HepG2 (cell line): ENCODE results near the gene P3H3. TPM values are rescaled to one million over a fixed set of nuclear protein-coding genes. Genes with fewer than 3 reads are reported as not detected.

ENCODE experiments used
- ATAC-seq: fragments of 200-7000 bp; cut with Tn5 transposase; 3 replicates; pipeline ENCODE4 v1.9.1; 2020; ENCODE audit warnings: mild to moderate bottlenecking, moderate library complexity
- BruUV-seq: library from RNA; stranded (reverse); fragments of 400-500 nt; replicated peaks from 2 replicates; lab custom pipeline; 2021; lab: Mats Ljungman, UMichigan
- CTCF ChIA-PET: fragments of 300-600 bp; formaldehyde crosslinking; extraction: SDS; loops from one replicate; lab custom pipeline; 2021; ENCODE audit warnings: low total read pairs, inconsistent platforms, low intra/inter-chr PET ratio; lab: Yijun Ruan, JAX
- POLR2A ChIA-PET: fragments of 350-600 bp; sonication (Branson Sonifier 250); formaldehyde crosslinking; loops from one replicate; lab custom pipeline; 2020; ENCODE audit warnings: antibody characterized with exemption, inconsistent platforms; lab: Yijun Ruan, JAX
- DNase-seq: peaks from one replicate; pipeline ENCODE4 v3.0.0-alpha.2; 2015; ENCODE audit warnings: low spot score
- FAIRE-seq: peaks from 3 replicates; lab custom pipeline; 2011; peaks lifted over from hg19 to GRCh38; lab: Jason Lieb, UNC
- H2AFZ ChIP-seq: one replicate; pipeline ENCODE4 v1.6.1; 2011; ENCODE audit warnings: low read length, inconsistent platforms
- H3K27ac ChIP-seq: fragments of 300-600 bp; 3 replicates; pipeline ENCODE4 v1.8.0; 2011; ENCODE audit warnings: mixed run types, mild to moderate bottlenecking, mixed read lengths, low read length, inconsistent platforms; ENCODE audit not compliant: insufficient read depth; ENCODE audit errors: extremely low read length
- H3K27me3 ChIP-seq, 2 experiments: fragments of 200-600 bp in 1 of 2; 2 replicates in 1 of 2; 3 replicates in 1 of 2; pipeline versions ENCODE4 v1.6.0 to v1.8.0; 2011; ENCODE audit warnings: low read length in 2 of 2, mild to moderate bottlenecking in 2 of 2, moderate library complexity in 2 of 2, inconsistent platforms in 1 of 2; ENCODE audit not compliant: insufficient read depth in 2 of 2, control insufficient read depth in 1 of 2
- H3K36me3 ChIP-seq, 2 experiments: fragments of 200-600 bp in 1 of 2; replicated peaks in 1 of 2; 2 replicates in 1 of 2; 3 replicates in 1 of 2; pipeline versions ENCODE4 v1.5.1 to v1.8.0; 2011; ENCODE audit warnings: low read length in 2 of 2, inconsistent platforms in 1 of 2; ENCODE audit not compliant: insufficient read depth in 2 of 2, control insufficient read depth in 1 of 2
- H3K4me1 ChIP-seq: 2 replicates; pipeline ENCODE4 v1.5.1; 2012; ENCODE audit warnings: low read length, inconsistent platforms; ENCODE audit not compliant: insufficient read depth
- H3K4me2 ChIP-seq: 2 replicates; pipeline ENCODE4 v1.6.0; 2011; ENCODE audit warnings: low read depth, low read length, inconsistent platforms
- H3K4me3 ChIP-seq, 3 experiments: fragments of 200-600 bp in 1 of 3; sonication (generic), shearing (Covaris generic) in 1 of 3; replicated peaks in 1 of 3; 2 replicates each; pipeline ENCODE4 v1.5.1; 2011 to 2016; ENCODE audit warnings: low read length in 3 of 3, inconsistent platforms in 2 of 3, low read depth in 2 of 3, mild to moderate bottlenecking in 2 of 3, control low read depth in 1 of 3, mixed read lengths in 1 of 3; ENCODE audit not compliant: insufficient read depth in 1 of 3
- H3K79me2 ChIP-seq: one replicate; pipeline ENCODE4 v1.6.1; 2011; ENCODE audit warnings: low read length, inconsistent platforms; ENCODE audit not compliant: insufficient read depth
- H3K9ac ChIP-seq: 2 replicates; pipeline ENCODE4 v1.6.0; 2011; ENCODE audit warnings: mild to moderate bottlenecking, low read depth, low read length, inconsistent platforms; ENCODE audit not compliant: insufficient read depth
- H3K9me3 ChIP-seq: 2 replicates; pipeline ENCODE4 v1.5.1; 2012; ENCODE audit warnings: mild to moderate bottlenecking, low read length
- H4K20me1 ChIP-seq: 2 replicates; pipeline ENCODE4 v1.6.0; 2011; ENCODE audit warnings: inconsistent platforms, mild to moderate bottlenecking, low read length, moderate library complexity; ENCODE audit not compliant: insufficient read depth
- HCFC1 ChIP-seq: fragments of 150-350 bp; IDR thresholded peaks from 2 replicates; pipeline ENCODE4 v1.6.1; 2014; ENCODE audit warnings: low read depth, low read length
- PITX1 ChIP-seq: sonication (generic); formaldehyde crosslinking; IDR thresholded peaks from 2 replicates; pipeline ENCODE4 v1.5.1; 2020; ENCODE audit warnings: mild to moderate bottlenecking, missing genetic modification reagents
- POLR2G ChIP-seq: fragments of 200-400 bp; formaldehyde crosslinking; IDR thresholded peaks from 2 replicates; pipeline ENCODE4 v1.6.1; 2018; ENCODE audit warnings: mild to moderate bottlenecking, low read depth, low read length, moderate library complexity
- RARG ChIP-seq: sonication (generic); formaldehyde crosslinking; IDR thresholded peaks from 2 replicates; pipeline ENCODE4 v1.4.0; 2020; ENCODE audit warnings: low read depth, mild to moderate bottlenecking, missing genetic modification reagents
- SMYD3 ChIP-seq: sonication (generic); formaldehyde crosslinking; IDR thresholded peaks from 2 replicates; pipeline ENCODE4 v1.8.1; 2023; ENCODE audit warnings: mild to moderate bottlenecking, missing genetic modification reagents
- TAF15 ChIP-seq: fragments of 200-400 bp; formaldehyde crosslinking; IDR thresholded peaks from one replicate; pipeline ENCODE4 v1.6.1; 2018; ENCODE audit warnings: mild to moderate bottlenecking, low read depth, low read length; ENCODE audit not compliant: poor library complexity, severe bottlenecking
- U2AF2 ChIP-seq: fragments of 200-400 bp; formaldehyde crosslinking; IDR thresholded peaks from 2 replicates; pipeline ENCODE4 v1.6.1; 2017; ENCODE audit warnings: low read depth, mild to moderate bottlenecking, low read length
- YEATS2 ChIP-seq: sonication (generic); formaldehyde crosslinking; IDR thresholded peaks from 2 replicates; pipeline ENCODE4 v1.4.0; 2020; ENCODE audit warnings: missing genetic modification reagents, borderline replicate concordance
- ZBTB21 ChIP-seq: sonication (generic); formaldehyde crosslinking; IDR thresholded peaks from 2 replicates; pipeline ENCODE4 v1.4.0; 2020; ENCODE audit warnings: missing genetic modification reagents
- ZNF138 ChIP-seq: sonication (generic); formaldehyde crosslinking; IDR thresholded peaks from 2 replicates; pipeline ENCODE4 v1.5.0; 2020; ENCODE audit warnings: mild to moderate bottlenecking, low read depth, missing genetic modification reagents
- ZNF33A ChIP-seq: sonication (generic); formaldehyde crosslinking; IDR thresholded peaks from 2 replicates; pipeline ENCODE4 v1.5.1; 2020; ENCODE audit warnings: missing genetic modification reagents, mild to moderate bottlenecking, moderate library complexity, borderline replicate concordance
- ZNF607 ChIP-seq: sonication (generic); formaldehyde crosslinking; IDR thresholded peaks from 2 replicates; pipeline ENCODE4 v1.5.1; 2020; ENCODE audit warnings: missing genetic modification reagents, mild to moderate bottlenecking, borderline replicate concordance
- WGBS: methylation state at CpG from one replicate; pipeline ENCODE4 v1.1.6; 2017; ENCODE audit warnings: low lambda C conversion rate; 5-methylcytosine and 5-hydroxymethylcytosine counted together
- in situ Hi-C: cut with HindIII; loops from 2 replicates; pipeline ENCODE4 v1.10.0; 2017; ENCODE audit warnings: low pct_unique_long_range_greater_than_20kb; ENCODE audit not compliant: extremely low pct_ligation_motif_present
- intact Hi-C: fragments of 100-400 bp; cut with micrococcal nuclease; formaldehyde crosslinking; loops from one replicate; pipeline ENCODE4 v1.10.0; 2022; ENCODE audit not compliant: unreplicated experiment
- polyA plus RNA-seq, 8 experiments: library from polyadenylated mRNA; depleted of rRNA in 3 of 8; stranded (reverse) in 7 of 8; unstranded in 1 of 8; fragments of >200 nt; fragmentation: Illumina TruSeq in 4 of 8; extraction: Trizol in 4 of 8; gene quantifications; 2 replicates each; pipeline versions ENCODE4 v1.2.1 to v1.2.3, GENCODE V29; 2011 to 2016; ENCODE audit warnings: low read depth in 4 of 8, missing spikeins in 1 of 8, mixed read lengths in 1 of 8; ENCODE audit not compliant: insufficient read depth in 1 of 8
- total RNA-seq, 5 experiments: library from RNA; depleted of rRNA; stranded (reverse); fragments of >200 nt; fragmentation: Illumina TruSeq; extraction: Trizol; gene quantifications; 2 replicates each; pipeline ENCODE4 v1.2.3, GENCODE V29; 2016; ENCODE audit warnings: low read depth in 1 of 5
- TF ChIP-seq, protein P1 (sequence below): sonication (generic); formaldehyde crosslinking; IDR thresholded peaks from 2 replicates; pipeline ENCODE4 v1.4.0; 2020; ENCODE audit warnings: missing genetic modification reagents
- TF ChIP-seq, protein P2 (sequence below): sonication (generic); formaldehyde crosslinking; IDR thresholded peaks from 2 replicates; pipeline ENCODE4 v1.9.0; 2021; ENCODE audit warnings: missing genetic modification reagents, mild to moderate bottlenecking, borderline replicate concordance
- TF ChIP-seq, protein P3 (sequence below): sonication (generic); formaldehyde crosslinking; IDR thresholded peaks from 2 replicates; pipeline ENCODE4 v1.4.0; 2020; ENCODE audit warnings: mild to moderate bottlenecking, missing genetic modification reagents
- TF ChIP-seq, protein P4 (sequence below): IDR thresholded peaks from 2 replicates; pipeline ENCODE4 v1.6.1; 2012; ENCODE audit warnings: low read depth, low read length, improper control_type of control experiment

P3H3 gene
- total and polyA plus RNA-seq, 2 of the 13 experiments (the other 11 are each of a cell fraction or from before 2014, with no cell fraction given): 20.1 to 20.5 TPM

DNA sequence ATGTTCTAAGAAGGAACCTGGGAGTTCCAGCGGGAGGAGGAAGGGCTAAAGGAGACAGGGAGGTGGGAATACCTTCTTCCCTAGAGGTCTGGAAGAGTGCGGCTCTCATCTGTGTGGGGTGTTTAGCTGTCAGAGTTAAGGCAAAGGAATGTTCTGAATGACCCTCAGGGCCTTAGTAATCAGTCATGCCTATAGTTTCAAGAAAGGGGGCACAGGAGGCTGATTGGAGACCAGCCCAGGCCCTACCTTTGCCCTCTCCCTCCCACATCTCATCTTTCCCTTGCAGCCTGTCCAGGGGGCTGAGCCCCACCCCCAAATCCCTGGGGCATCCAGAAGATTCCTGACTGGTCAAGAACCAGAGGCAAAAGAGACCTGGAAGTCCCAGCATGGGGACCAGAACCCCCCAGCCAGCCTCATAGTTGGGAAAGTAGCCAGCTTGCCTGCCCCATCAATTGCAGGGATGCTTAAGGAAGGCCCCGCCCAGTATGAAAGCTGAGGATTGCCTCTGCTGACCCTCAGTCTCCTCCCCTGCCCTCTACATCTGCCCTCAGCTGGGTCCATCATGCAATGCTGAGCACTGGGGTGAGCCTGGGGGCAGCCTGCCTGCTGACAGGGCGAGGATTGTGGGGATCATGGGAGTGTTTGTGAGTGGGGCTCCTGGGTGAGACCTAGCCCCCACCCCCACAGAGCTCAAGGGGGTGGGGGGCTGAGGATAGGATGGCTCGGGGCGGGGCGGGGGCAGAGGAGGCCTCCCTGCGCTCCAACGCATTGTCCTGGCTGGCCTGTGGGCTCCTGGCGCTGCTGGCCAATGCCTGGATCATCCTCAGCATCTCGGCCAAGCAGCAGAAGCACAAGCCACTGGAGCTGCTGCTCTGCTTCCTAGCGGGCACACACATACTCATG lies 4.8 kb upstream of the P3H3 start:
- peaks cover 5 to 22% of the 10 kb centered on the region in 2 experiments; a peak in 4 of 5 replicates for H3K27me3 ChIP-seq
- CTCF ChIA-PET: no interaction called here
- DNase-seq: no peak

More for the DNA sequence above, 4.8 kb upstream of the P3H3 start:
- Histone ChIP-seq H3K4me2 (no peak overlapping the region), H3K36me3 (no peaks in the 10 kb centered on the region), H3K4me3 (no peak overlapping the region), H2AFZ (no peak overlapping the region), H3K9ac (no peak overlapping the region), H4K20me1 (no peaks in the 10 kb centered on the region), H3K4me1 (peaks cover 37% of the 10 kb centered on the region), H3K9me3 (no peaks in the 10 kb centered on the region), H3K27ac (no peak overlapping the region), H3K79me2 (peaks cover 4% of the 10 kb centered on the region)
- TF ChIP-seq ZNF33A (CRISPR knock-in tag) (no peak), HCFC1 (no peak), RARG (CRISPR knock-in tag) (no peak), U2AF2 (no peak), ZNF138 (CRISPR knock-in tag) (no peak), TAF15 (peak; percentile 26), ZNF607 (no peak), YEATS2 (no peak), PITX1 (CRISPR knock-in tag) (no peak), SMYD3 (CRISPR knock-in tag) (no peak), POLR2G (peak; percentile 22; the same call in 1 of the 2 replicates), ZBTB21 (CRISPR knock-in tag) (no peak)
- TF ChIP-seq, protein P1, sequence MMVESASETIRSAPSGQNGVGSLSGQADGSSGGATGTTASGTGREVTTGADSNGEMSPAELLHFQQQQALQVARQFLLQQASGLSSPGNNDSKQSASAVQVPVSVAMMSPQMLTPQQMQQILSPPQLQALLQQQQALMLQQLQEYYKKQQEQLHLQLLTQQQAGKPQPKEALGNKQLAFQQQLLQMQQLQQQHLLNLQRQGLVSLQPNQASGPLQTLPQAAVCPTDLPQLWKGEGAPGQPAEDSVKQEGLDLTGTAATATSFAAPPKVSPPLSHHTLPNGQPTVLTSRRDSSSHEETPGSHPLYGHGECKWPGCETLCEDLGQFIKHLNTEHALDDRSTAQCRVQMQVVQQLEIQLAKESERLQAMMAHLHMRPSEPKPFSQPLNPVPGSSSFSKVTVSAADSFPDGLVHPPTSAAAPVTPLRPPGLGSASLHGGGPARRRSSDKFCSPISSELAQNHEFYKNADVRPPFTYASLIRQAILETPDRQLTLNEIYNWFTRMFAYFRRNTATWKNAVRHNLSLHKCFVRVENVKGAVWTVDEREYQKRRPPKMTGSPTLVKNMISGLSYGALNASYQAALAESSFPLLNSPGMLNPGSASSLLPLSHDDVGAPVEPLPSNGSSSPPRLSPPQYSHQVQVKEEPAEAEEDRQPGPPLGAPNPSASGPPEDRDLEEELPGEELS (CRISPR knock-in tag): no peak
- TF ChIP-seq, protein P2, sequence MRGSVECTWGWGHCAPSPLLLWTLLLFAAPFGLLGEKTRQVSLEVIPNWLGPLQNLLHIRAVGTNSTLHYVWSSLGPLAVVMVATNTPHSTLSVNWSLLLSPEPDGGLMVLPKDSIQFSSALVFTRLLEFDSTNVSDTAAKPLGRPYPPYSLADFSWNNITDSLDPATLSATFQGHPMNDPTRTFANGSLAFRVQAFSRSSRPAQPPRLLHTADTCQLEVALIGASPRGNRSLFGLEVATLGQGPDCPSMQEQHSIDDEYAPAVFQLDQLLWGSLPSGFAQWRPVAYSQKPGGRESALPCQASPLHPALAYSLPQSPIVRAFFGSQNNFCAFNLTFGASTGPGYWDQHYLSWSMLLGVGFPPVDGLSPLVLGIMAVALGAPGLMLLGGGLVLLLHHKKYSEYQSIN (CRISPR knock-in tag): no peak
- TF ChIP-seq, protein P3, sequence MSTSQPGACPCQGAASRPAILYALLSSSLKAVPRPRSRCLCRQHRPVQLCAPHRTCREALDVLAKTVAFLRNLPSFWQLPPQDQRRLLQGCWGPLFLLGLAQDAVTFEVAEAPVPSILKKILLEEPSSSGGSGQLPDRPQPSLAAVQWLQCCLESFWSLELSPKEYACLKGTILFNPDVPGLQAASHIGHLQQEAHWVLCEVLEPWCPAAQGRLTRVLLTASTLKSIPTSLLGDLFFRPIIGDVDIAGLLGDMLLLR (CRISPR knock-in tag): no peak
- TF ChIP-seq, protein P4, sequence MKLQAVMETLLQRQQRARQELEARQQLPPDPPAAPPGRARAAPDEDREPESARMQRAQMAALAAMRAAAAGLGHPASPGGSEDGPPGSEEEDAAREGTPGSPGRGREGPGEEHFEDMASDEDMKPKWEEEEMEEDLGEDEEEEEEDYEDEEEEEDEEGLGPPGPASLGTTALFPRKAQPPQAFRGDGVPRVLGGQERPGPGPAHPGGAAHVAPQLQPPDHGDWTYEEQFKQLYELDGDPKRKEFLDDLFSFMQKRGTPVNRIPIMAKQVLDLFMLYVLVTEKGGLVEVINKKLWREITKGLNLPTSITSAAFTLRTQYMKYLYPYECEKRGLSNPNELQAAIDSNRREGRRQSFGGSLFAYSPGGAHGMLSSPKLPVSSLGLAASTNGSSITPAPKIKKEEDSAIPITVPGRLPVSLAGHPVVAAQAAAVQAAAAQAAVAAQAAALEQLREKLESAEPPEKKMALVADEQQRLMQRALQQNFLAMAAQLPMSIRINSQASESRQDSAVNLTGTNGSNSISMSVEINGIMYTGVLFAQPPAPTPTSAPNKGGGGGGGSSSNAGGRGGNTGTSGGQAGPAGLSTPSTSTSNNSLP: no peak
- FAIRE-seq (no peak), ATAC-seq (no peak)
- BruUV-seq: no TSS peak
- in situ Hi-C loops (no loop called here), intact Hi-C loops (loop anchor here (2.0 to 10.0 kb wide), 2 partner anchors 45 to 209 kb away; no protein-coding TSS in a partner anchor)
- POLR2A ChIA-PET: interaction anchor here (0.6 to 1.0 kb wide), 2 partner anchors 9 to 70 kb away, joined by 3 to 6 read pairs; partner anchors contain the start of gene MLF2
- WGBS: 79% methylated on average over 10 of the region's 12 CpGs
